HG03175 (cell line): ENCODE results near the gene SMG6.
"Not testable (repeated sequence)": the region's sequence is repeated elsewhere in the genome, so short reads cannot be mapped to it uniquely, and the experiment has no call there.

Experiments used
- ATAC-seq: cut with Tn5 transposase; IDR thresholded peaks from one replicate; pipeline ENCODE4 v1.9.1; 2021; ENCODE audit warnings: mild to moderate bottlenecking, moderate library complexity; ENCODE audit not compliant: unreplicated experiment

The SMG6 gene

GRCh38 chr17:2181206-2181896 lies 122.2 kb downstream of the SMG6 start:
- ATAC-seq, result no peak

GRCh38 chr17:2180768-2181167 lies 122.8 kb downstream of the SMG6 start:
- no peak for ATAC-seq

- no peak for ATAC-seq
Observed at GRCh38 chr17:2179615-2180295, 123.8 kb downstream of the SMG6 start.

- no peak for ATAC-seq
Observed at GRCh38 chr17:2178798-2179501, 124.6 kb downstream of the SMG6 start.

- ATAC-seq, result no peak
Observed at GRCh38 chr17:2177235-2177811, 126.3 kb downstream of the SMG6 start.

GRCh38 chr17:2176499-2177169 lies 127.0 kb downstream of the SMG6 start:
- ATAC-seq, result no peak

- ATAC-seq, result no peak
Observed at GRCh38 chr17:2175294-2175628, 128.3 kb downstream of the SMG6 start.

- no peak for ATAC-seq
Observed at GRCh38 chr17:2174468-2175293, 128.9 kb downstream of the SMG6 start.

GRCh38 chr17:2174014-2174413 lies 129.6 kb downstream of the SMG6 start:
- no peak for ATAC-seq

GRCh38 chr17:2172999-2173398 lies 130.6 kb downstream of the SMG6 start:
- no peak for ATAC-seq

GRCh38 chr17:2172077-2172851 lies 131.3 kb downstream of the SMG6 start:
- no peak for ATAC-seq

GRCh38 chr17:2171702-2172076 lies 131.9 kb downstream of the SMG6 start:
- no peak for ATAC-seq

GRCh38 chr17:2170023-2170422 lies 133.6 kb downstream of the SMG6 start:
- no peak for ATAC-seq

- not testable (repeated sequence) for ATAC-seq
Observed at GRCh38 chr17:2165723-2166122, 137.9 kb downstream of the SMG6 start.

GRCh38 chr17:2158396-2158780 lies 145.2 kb downstream of the SMG6 start:
- ATAC-seq, result no peak

- ATAC-seq, result no peak
Observed at GRCh38 chr17:2157675-2158395, 145.8 kb downstream of the SMG6 start.

GRCh38 chr17:2157081-2157480 lies 146.5 kb downstream of the SMG6 start:
- ATAC-seq, result no peak

- ATAC-seq, result no peak
Observed at GRCh38 chr17:2156666-2157065, 146.9 kb downstream of the SMG6 start.

GRCh38 chr17:2155573-2155972 lies 148.0 kb downstream of the SMG6 start:
- ATAC-seq, result no peak
